Measurements from ENCODE around the gene OR5K2.

OR5K2 gene

DNA sequence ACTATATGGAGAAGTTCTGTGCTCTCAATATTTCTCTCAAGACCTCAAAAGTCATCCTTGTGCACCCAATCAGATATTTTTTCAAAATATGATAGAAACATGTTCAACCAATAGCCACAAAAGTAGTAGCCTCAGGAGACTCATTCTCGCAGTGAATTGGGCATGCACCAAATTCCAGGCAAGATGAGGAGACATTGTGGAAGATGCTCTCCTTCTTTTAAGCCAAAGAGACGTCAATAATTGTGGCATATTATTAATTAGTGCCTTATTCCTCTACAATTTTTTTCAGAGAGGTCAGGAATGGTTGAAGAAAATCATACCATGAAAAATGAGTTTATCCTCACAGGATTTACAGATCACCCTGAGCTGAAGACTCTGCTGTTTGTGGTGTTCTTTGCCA is at the start of gene OR5K2:
OR5K2 (plus strand) TSS at position 301 of the 400 bp plus-strand sequence; CDS start at position 301, 0 bp downstream.
- no peak for DNase-seq

DNA sequence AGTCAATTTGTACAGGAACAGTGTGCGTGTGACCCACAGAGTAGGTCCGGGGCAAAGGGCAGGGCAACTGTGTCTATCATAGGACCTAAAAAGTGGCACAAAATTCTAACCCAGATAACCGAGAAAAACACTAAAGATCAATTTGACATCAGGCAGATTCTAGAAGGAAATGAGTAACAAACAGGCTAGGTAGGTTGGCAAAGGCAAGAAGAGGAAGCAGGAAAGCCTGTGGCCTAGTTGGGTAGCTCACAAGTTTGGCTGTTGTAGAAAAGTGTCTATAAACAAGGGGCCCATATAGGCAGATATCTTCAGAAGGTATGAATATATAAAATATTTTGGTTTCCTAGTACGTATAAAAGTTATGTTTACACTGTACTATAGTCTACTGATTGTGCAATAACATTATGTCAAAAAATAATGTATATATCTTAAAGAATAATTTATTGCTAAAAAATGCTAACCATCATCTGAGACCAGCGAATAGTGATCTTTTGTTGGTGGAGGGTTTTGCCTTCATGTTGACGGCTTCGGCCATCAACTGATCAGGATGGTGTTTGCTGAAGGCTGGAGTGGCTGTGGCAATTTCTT is 47.8 kb upstream of the OR5K2 start:
- no peak for DNase-seq

DNA sequence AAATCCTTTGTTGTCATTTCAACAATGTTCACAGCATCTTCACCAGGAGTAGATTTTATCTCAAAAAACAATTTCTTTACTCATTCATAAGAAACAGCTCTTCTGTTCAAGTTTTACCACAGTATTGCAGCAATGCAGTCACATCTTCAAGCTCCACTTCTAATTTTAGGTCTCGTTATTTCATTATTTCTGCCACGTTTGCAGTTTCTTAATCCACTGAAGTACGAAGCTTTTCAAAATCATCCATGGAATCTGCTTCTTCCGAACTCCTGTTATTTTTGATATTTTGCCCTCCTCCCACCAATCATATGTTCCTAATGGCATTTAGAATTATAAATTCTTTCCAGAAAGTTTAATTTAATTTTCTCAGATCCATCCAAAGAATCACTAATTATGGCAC is 47.1 kb upstream of the OR5K2 start:
- DNase-seq = no peak

DNA sequence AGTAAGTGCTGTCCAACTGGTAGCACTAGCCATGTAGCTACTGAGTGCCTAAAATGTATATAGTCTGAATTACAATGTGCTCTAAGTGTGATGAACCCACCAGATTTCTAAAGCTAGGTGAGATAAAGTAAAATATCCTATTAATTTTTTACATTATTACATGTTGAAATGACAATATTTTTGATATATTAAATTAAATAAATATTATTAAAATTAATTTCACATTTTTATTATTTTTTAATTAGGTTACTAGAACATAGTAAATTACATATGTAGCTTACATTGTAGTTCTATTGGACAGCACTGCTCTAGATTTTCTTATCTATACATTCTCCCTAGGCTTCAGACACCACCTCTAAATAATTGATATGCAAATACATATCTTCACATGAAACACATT is 43.7 kb upstream of the OR5K2 start:
- DNase-seq = no peak

DNA sequence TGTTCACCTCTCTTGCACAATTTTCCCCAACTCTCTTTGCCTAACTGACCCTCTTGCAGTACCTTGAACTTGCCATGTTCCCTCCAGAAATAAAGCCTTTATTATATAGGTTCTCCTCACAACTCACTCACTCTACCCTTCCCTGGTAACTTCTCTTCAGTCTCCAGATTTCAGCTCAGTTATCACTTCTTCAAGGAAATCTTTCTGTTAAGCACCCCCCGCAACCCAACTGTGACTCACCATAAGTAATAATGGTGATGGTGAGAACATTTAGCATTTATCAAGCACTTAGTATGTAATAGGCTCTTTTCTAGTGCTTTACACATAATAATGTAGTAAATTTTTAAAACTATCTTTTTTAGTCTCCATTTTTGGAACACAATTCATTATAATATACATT is 42.6 kb upstream of the OR5K2 start:
- no peak for DNase-seq

DNA sequence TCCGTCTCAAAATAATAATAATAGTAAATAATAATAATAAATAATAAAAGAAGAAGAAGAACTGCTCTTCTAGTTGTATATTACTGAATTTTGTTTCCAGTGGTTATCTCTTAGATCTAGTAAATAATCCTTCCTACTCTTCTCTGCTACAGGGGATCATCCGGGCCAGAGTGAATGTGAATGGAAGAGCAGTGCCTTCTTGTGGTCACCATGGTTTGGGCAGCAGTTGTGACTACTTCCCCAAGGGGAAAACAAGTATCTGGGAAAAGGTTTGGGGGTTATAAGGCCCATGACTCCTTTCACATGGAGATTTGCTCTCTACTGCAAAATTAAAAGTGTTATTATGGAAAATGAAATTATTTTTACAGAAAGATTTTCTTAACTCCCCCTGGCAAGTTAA is 39.9 kb upstream of the OR5K2 start:
- no peak for DNase-seq

DNA sequence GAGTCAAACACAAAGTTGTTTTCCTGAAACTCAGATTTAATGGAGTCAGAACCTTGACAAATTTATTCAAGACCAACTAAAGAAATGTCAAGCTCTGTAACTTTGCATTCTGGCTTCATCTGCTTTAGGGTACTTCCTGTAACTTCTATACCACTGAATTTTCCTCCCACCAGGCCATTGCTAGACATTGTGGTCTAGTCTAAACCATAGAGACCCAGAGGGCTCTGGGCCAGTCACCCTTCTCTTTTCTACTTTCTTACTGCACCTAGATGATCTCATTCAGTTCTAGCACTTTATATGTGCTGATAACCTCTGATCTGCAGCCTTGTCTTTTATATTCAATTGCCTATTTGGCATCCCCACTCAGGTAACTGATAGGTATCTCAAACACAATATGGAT is 37.3 kb upstream of the OR5K2 start:
- no peak for DNase-seq

DNA sequence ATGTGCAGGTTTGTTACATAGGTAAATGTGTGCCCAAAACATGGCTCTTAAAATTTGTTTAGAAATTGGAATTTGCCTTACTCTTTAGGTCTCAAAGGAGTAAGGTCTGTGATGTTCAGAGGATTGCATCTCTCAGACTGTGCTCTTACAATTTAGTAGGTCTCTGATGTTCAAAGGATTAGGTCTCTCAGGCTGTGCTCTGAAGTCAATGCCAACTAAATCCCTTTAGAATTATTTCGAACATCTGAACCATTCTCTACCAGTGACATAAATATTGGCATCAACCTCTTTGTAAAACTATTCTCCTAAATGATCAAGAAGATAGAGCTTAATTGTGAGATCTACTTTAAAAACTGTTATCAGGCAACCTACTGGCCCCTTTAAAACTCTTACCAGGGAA is 34.6 kb upstream of the OR5K2 start, which contains the start of gene OR5K1:
OR5K1 (plus strand) TSS at position 301 of the 400 bp plus-strand sequence. CDS start 6,376 bp downstream, outside the sequence.
- no peak for DNase-seq

DNA sequence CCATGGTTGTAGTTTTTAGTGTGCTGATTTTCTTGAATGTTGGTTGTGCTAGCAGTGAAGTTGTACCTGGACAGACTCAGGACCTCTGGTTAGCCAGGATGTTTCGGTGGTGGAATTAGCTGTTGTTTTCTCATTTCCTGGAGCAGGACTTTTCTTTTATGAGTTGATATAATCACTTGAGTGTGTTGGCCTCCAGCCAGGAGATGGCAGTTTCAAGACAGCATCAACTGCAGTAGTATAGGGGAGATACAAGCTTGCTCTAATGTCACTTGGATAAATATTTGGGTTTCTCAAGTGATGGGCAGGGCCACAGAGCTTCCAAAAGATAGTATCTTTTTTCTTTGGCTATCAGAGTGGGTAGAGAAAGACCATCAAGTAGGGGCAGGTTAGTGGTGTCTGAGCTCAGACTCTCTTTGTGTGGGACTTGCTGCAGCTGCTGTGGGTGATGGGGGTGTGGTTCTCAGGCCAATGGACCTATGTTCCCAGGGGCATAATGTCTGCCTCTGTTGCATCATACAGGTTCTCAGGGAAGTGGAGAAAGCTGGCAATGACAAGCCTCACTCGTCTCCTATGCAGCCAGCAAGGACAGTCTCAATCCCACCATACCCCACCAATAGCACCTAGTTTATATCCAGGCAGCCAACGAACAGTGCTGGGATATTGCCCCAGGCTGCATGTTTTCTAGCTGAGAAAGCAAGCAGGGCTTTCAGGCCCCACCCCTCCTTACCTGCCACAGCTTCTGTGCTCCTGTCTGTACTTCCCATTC is 14.6 kb upstream of the OR5K2 start:
- DNase-seq = no peak

DNA sequence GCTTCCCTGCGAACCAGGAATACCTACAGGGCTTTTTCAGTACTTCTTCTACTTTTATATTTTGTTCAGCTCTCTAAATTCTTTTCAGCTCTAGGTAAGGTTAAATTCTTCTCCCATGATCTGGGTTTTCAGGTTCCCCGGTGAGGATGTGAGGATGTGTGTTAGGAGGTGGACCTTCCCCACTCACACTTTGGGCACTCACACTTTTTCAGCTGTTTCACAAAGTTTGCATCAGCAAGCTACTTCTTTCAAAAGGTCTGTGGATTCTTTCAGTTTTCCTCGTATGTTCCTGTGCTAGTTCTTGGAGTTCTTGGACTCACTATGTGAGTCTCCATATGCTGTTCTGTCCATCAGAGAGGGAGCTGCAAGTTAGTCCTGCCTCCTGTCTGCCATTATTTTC is 13.9 kb upstream of the OR5K2 start:
- DNase-seq = no peak

DNA sequence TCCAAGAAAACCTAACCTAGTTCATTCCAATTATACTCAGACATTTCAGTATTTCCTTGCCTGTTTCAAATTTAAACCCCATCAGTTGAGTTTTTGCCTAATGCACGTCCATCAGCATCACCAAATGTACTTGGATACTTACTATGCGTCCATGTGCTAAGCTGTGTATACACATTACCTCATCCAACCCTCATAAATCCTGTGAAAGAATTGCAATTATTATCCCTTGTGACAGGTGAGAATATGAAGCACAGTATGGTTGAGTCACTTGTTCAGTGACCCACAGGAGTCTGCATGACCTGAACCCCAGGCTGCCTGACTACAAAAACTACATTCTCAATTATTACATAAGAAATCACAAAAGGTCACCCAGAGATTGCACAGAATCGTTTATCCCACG is 2.5 kb downstream of the OR5K2 start:
- no peak for DNase-seq

DNA sequence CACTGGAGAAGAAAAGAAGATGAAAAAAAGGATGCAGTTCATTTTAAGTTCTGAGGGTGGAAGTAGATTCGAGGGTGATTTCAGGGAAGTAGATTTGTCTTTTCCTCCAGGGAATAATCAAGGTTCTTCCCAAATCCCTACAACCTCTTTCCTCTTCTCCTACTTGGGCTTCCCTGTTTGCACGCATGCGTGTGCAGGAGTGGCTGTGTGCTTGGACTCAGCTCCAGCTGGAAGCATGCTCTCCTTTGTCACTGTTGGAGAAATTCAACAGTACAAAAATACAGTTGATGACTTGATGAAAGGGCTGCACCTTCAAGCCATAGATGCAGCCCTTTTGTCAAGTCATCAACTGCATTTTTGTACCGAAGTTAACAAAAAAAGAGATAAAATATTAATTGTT is 3.8 kb downstream of the OR5K2 start:
- no peak for DNase-seq

DNA sequence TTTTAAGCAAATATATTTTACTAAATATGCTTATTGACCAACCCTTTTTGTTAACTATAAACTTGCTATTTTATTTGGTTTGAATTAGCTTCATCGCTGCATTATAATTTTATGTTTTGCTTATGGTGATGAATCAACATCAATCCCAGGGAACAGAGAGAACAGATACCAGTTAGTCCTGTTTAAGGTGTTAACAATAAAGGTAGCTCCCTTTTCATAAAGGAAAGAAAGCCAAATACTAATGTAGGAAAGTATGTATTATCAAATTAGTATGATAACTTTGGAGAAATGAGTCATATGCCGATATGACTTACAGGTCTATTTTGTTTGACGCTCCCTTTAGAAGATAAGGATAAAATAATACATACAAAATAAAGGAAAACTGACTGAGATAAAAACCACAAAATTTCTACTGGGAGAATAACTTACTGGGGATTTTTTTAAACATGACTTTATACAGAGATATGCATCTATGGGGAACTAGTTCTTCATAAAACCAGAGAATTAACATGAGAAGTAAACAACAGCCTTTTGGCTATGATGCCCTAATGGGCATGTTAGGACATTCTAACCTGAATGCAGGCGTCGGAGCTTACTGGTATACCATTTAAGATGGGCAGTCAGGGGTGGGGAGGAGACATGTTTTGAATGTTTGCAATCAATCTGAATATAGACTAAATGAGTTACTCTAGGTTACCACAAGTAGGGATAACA is 4.5 kb downstream of the OR5K2 start:
- DNase-seq = no peak

DNA sequence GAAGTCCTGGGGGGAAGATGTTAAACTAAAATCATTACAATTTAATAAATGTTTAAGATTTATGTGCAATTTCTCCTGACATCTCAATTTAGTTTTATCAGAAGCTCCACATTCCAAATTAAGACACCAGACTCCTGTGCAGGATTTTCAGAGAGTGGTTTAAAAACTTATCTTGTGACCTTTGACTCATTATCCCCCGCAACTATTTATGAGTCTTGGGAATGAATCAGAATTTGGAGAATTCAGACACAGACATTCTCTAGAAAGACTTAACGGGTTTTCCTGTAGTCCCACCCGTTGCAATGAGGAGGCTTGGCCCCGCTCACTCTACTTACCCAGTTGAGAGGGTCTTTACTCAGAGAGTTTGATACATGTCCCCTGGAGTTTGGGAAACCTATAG is 7.1 kb downstream of the OR5K2 start:
- DNase-seq = no peak

DNA sequence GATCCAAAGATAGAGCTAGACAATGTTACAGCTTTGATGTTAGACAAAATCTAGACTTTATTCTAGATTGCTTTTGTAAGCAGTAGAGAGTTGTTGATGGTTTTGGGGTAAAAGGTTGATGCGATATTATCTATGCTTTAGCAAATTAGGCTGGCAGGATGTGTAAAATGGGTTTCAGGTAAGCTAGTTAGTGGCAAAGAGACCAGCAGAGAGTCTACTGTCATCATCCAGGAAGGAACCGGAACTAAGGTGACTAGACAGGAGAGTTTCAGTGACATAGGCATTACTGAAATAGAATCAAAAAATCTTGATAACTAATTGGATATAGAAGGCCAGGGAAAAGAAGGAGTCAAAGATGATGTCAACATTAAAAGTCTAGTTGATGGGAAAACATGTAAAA is 11.1 kb downstream of the OR5K2 start:
- no peak for DNase-seq

DNA sequence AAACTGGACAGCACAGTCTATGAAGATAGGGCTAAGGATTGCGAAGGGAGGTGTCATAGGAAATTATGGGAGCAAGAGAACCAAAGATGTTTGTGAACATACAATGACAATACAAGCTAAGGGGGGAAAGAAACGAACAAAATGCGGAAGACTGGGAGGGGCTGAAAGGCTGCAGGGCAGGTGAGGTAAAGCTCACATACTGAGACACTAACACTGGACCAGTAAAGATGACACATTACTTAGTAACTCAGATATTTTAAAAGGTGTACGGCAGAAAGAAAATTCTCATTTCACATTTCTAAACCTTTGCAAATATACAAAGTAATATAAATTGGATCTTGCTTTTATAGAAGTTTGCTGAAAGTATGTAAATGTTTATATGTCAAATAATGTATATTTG is 15.1 kb downstream of the OR5K2 start:
- DNase-seq = no peak

DNA sequence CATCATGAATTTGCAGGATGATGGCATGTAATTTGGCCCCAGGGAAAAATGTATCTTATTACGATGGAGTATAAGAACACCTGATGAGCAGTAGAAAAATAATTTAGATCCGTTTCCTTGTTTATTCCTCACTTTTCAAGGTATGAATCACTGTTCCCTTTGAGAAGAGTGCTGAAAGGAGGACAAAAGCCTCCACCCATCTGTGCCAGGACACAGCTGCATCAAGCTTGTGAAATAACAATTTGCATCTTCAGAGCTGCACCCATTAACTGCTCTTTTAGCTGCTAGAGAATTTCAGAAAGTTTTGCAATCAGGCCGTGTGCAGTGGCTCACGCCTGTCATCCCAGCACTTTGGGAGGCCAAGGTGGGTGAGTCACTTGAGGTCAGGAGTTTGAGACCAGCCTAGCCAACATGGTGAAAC is 15.6 kb downstream of the OR5K2 start:
- peak; percentile 73 for DNase-seq

DNA sequence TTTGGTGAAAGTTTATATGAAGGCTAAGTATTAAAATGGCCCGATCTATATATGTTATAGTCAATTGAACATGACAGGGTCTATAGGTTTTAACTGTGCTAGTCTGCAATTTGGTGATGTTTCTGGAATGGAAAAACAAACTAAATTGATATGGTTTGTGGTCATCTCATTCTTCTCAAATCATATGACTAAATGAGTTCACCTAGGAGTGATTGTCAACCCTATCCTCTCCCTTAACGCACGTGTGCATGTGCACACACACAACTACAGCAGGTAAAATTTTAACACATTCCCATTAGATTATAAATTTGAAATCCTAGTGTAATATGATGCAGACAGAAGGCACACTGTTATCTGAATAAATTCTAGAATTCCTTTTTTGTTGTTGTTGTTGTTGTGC is 16.3 kb downstream of the OR5K2 start:
- DNase-seq = no peak

DNA sequence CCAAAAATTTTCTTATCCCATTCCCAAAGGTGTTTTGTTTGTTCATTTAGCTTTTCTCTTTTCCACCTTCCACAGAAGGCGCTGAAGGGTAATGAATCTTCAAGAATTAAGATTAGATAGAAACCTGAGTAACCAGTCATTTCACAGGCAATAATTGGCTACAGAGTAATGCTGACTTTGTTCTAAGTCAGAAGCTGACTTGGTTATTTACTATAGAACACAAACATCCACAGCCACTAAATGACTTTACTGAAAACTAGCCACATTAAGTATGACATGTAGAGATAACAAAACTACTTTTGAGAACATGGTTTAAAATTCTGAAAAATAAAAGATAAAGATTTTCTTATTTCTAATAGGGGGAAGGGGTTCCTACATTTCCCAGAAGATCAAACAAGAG is 17.5 kb downstream of the OR5K2 start:
- DNase-seq = no peak

DNA sequence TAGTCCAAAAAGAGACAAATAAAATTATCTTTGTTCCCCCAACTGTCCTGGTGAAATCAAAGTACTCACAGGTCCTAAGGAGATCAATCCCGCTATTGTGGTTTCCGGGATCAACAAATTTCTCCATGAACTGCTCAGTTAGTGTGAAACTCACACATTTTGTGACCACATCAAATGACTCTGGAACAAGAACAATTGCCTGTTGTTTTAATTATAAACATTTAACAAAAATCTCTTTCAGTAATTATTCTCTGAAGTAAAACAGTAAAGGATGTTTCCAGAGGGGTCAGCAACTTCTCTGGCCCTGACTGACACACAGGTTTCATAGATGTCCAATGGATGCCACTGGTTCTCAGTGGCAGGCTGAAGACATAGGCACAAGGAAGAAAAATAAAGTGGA is 21.3 kb downstream of the OR5K2 start:
- no peak for DNase-seq

DNA sequence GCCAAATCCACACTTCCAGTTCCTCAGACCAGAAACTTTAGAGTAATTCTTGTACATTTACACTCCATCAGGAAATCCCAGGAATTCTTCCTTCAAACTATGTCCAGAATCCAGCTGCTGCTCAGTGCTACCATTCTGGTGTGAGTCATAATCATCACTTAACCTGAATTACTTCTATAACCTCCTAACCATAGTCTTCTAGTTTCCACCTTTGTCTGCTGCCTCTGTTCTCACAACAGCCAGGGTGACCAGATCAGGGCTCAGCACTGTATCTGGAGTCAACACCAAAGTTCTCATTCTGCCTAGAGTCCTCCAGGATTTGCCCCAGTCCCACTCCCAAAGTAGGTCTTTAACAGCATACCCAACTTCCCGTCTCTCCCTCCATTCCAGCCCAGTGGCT is 21.9 kb downstream of the OR5K2 start:
- no peak for DNase-seq

DNA sequence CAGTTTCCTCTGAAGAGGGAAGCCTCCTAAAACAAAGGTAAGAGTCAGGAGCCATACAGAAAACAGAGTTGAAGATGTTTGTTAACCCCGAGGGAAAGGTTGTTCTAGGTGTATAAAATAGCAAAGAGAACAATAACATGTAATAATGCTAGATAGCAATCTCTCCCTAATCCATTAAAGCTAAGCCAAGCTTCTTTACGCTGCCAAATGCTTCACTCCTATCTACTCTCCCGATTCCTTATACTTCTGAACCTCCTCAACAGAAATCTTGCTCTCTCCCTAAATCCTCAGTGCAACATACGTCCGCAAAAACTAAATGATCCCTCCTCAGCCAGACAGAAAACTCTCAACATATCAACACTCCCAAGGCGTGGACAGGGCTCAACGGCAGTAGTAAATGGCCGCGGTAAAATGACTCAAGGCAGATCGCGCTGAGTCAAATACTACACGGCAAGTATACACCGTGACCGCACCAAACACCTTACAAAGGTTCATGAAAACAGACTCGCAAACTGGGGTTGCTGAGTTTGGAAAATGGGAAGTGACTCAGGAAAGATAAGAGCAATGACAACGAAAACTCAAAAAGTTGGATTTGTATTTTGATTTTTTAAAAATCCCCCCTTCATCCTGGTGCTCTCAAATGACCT is 24.5 kb downstream of the OR5K2 start:
- DNase-seq = peak; percentile 67

DNA sequence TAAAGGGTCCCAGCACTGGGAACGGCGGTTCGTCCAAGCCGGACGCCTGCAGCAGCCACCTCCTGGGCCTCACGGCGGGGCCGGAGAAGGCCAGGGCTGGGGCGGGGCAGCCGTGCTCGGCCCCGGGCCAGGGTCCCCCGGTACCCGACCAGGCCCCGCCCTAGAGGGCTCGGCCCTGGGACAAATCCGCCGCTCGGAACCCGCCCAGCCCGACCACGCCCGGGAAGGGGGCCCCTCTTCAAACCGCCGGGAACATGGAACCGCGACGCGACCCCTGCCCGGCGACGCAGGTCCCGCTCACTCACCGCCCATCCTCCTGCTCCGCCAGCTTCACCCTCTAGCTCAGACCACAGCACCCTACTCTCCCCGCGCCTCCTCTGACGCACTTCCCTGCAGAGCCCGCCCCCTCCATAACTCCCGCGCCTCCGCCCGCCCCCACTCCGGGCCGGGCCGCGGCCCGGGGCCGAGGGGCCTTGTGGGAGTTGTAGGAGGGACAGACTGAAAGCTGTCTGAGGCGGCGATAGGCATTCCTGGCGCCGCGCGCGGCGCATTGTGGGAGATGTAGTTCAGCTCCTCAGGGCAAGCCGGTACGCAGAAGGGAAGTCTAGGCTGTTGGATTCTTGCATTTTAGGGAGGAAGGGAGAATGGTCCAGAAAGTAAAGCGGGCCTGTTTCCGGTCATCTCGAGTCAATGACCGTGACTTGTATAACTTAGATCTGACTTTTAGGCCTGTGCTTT is 25.2 kb downstream of the OR5K2 start, which contains the start of gene CLDND1:
CLDND1 (minus strand) TSS at position 359 of the 738 bp plus-strand sequence. CDS start 1,478 bp downstream, outside the sequence.
- peak; percentile 97 for DNase-seq

Data from HCEC 1CT (cell line).